HG03135 (cell line): ENCODE measurements around the gene NABP1.

ENCODE experiments used
- ATAC-seq: cut with Tn5 transposase; IDR thresholded peaks from one replicate; pipeline ENCODE4 v1.9.1; 2021; ENCODE audit warnings: mild to moderate bottlenecking, moderate library complexity; ENCODE audit not compliant: unreplicated experiment

Gene NABP1

DNA sequence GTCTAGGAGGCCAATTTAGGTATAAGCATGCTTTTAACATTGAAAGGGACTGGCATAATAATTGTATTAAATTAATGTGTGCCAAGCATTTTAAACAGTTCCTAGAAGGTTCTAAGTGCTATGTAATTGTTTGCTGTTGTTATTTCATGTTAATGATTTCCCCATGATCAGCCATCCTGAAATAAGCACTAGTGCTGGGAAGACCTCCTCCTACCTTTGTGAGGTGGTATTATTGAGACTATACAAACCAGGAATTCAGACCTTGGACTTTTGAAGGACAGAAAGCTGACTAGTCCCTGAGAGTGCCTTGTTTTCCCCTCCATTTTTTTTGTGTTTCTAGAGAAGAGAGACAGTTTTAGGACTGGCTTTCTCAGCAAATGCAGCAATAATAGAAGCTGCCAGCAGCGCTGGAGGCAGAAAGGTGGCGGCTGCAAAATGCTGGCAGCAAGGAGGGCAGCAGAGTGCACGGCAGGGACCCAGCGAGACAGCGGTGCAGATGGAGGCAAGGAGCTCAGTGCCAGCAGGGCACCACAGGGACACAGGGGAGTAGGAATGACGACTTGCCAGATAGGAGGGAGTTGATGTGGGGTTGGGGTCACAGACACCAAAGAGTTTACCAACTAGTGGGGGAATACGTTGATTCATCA lies 25.3 kb downstream of the NABP1 start:
- no peak for ATAC-seq

DNA sequence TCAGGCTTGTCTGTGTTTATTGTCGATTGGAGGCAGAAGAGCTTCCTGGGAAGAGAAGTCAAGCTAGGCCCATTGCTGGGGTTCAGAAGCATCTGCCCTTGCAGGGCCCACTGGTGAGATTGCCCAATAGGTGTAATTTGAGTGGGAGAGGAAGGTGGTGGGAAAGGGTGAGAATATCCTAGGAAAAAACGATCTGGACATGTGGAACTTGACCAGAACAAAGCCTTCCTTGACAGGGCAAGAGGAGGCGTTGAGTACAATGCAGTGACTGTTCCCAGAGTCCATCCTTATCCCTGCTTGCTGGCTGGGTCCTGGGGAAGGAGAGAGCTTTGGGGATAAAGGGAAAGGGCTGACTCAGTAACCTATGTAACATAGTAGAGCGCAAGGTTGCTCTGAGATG lies 27.1 kb downstream of the NABP1 start:
- no peak for ATAC-seq

- no peak for ATAC-seq
Observed at GRCh38 chr2:191705701-191706100, 27.8 kb downstream of the NABP1 start.

GRCh38 chr2:191706791-191707190 lies 28.9 kb downstream of the NABP1 start:
- ATAC-seq = no peak

DNA sequence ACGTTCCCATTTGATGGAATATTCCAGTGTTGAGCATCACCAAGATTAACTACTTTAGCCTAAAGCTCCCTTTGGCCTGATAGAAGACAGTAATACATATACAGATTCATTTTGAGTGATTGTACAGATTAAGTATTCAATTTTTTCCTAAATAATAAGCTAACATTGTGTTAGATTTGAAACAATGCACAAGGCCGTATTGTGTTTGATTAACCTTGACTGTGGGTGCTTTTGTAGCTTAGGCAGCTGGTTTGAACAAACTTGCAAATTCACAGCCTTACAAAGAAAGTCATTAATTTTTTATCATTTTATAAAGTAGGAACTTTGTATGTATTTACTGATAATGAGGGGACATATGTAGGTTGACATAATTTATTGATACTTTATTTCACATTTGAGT lies 29.6 kb downstream of the NABP1 start:
- no peak for ATAC-seq

- no peak for ATAC-seq
Observed at GRCh38 chr2:191710411-191710900, 32.5 kb downstream of the NABP1 start.

DNA sequence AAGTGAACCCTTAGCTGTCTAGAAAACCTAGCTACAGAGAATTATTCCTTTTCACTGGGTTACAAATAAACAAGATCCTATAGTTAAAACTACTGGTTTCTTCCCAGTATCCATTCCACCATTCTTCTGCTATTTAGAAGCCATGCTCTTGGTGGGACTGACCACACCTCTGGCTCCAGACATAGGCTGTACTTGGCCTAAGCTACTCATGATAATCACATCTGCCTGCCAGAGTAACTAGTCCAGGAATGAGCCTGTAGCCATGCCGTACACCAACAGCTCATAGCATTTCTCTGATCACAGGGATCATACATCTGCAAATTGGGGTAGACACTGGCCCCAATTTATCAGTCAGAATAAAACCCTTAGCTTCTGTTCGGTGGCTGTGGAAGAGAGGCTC lies 33.7 kb downstream of the NABP1 start:
- ATAC-seq = no peak

DNA sequence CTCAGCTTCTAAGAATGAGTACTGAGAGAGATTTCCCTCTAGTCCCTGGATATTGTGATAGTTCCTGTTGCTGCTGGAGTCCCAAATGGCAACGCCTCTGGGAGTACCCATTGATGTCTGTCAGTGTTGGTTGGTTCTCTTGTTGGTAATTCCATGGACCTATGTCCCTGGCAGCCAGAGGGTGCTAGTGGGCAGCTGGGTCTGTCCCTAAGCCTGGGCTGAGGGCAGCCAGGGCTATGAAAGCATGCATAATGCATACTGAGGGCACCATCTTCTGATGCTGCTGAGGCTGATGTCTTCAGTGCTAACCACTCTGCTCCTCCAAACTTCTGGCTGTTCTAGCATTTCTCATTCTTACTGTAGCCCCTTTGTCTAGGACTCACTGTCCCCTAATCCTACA lies 35.9 kb downstream of the NABP1 start:
- ATAC-seq = no peak

- no peak for ATAC-seq
Observed at GRCh38 chr2:191714925-191715324, 37.0 kb downstream of the NABP1 start.

- ATAC-seq = no peak
Observed at GRCh38 chr2:191715471-191715870, 37.5 kb downstream of the NABP1 start.

- no peak for ATAC-seq
Observed at GRCh38 chr2:191719261-191719660, 41.3 kb downstream of the NABP1 start.

- no peak for ATAC-seq
Observed at GRCh38 chr2:191719938-191720337, 42.0 kb downstream of the NABP1 start.

- ATAC-seq = no peak
Observed at GRCh38 chr2:191721331-191721730, 43.4 kb downstream of the NABP1 start.

- peak; percentile 76 for ATAC-seq
Observed at GRCh38 chr2:191724015-191724414, 46.1 kb downstream of the NABP1 start.

DNA sequence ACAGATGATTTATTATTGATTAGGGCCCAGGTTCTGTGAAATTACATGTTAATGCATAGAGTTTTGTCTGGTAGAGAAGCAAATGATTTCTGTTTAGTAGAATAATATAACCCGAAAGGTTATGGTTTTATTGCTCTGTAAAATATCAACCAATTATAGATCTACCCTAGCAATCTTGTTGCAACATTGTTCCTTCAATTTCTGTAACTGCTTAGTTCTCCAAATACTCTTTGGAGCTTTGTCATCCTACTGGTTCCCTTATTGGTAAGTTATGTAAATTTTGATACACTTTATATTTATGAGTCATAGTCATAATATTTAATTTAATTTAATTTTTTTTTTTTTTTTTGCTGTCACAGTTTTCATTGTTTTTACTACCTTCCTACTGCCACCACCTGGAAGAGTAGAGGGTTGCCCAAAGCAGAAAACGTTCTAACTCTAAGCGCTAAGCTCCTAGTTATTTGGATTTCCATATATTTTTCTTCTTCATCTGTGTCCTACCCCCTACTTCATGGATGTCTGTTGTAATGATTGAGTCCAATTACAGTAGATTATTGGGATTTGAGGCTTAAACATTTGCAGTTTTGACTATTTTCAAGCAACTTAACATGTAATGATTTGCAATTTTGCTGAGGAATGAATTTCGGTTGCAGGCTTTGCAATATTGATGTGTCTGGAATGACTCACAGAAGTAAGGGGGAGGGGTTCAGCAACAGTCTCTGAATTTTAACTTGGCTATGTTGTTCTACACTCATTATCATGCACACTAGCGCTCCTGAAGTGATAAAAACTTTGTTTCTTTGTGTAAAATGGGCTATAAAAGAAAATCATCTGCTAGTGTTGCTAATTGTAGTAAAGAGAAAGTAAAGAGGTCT lies 51.1 kb downstream of the NABP1 start:
- no peak for ATAC-seq

DNA sequence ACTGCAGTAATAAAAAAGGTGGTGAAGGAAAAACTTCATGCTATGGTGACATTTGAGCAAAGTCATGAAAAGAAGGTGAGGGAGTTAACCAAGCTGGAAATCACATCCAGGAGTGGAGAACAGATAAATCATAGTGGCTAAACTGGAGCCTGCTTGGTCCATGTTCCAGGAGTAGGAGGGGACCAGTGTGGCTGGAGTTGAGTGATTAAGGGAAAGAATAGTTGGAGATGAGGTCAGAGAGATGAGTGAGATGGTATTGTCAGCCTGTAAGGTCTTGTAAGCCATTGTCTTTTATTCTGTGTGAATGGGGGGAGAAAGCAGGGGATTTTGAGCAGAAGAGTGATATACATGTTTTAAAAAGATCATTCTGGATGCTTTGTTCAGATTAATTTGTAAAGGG lies 52.3 kb downstream of the NABP1 start:
- ATAC-seq = no peak
